ENCODE data around the gene NTM.

NTM gene

DNA sequence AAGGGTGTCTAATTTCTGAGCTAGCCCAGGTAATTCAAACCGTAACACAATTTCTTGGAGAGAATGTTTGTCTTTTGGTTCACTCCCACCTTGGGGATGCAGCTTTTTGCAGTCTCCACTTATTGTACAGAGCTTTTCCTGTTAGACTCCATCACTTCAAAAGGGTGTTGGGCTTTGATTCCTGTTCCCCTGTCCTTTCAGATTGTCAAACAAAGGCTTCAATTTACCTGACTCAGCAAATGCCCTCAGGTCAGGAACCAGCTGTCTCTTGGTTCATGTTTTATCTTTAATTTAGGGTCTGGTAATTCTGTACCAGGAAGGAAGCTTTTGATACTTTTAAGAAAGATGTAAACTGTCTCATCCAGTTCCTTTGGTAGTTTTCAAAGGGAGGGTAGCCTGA is 880.6 kb downstream of the NTM start:
- no peak for DNase-seq

GRCh38 chr11:132253469-132254264 is 883.3 kb downstream of the NTM start:
- DNase-seq, result no peak

DNA sequence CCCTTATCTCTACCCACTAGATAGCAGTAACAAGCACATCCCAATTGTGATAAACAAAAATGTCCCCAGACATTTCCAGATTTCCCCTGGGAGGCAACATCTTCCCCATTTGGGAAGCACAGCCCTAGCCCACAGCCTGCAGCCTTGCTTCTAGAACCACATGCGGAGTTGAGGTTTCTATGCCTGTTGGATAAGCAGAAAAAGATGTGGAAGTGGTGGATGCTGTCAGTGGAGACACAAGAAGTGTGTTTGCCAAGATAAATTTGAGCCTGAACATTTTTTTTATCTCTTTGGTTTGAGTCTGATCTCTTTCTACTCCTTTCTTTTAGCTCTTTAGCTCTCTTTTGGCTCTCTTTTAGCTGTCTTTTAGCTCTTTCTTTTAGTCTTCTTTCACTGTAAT is 884.5 kb downstream of the NTM start:
- no peak for DNase-seq

GRCh38 chr11:132256528-132257279 is 886.3 kb downstream of the NTM start:
- peak; percentile 26 for DNase-seq

DNA sequence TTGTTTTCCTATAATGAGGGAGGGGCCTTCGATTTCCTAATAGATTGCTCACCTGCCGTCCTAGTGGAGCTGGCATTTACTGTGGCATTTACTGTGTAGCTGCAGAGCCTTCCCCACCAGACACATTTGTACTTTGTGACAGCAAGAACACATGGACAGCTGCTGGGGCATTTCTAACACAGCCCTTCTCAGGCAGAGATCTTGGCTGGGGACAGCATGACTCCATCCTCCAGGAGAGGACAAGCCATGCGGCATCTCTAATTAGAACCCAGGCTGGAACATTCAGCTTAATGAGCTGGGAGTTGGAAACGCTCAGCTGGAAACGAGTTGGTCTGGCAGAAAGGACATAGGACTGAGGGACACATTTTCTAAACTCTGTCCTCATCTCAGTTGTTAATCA is 887.5 kb downstream of the NTM start:
- peak; percentile 14 for DNase-seq

DNA sequence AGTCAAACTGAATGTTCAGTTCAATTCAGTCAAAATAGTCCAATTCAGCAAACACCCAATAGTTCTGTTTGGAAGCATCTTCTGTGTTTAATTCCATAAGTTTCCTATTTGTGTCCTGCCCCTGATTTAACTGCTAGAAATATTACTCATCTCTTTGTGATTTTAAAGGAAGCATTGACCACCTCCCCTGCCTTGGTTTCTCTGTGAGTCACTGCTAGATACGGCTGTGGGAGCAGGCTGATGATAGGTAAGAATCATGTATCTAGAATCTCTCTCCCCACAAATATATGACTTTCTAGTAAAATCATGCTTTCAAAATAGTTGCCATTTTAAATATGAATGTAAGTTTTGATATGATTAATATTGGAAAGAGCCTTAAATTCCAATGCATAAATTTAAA is 888.5 kb downstream of the NTM start:
- no peak for DNase-seq

GRCh38 chr11:132260636-132261035 is 890.2 kb downstream of the NTM start:
- DNase-seq, result peak; percentile 19

DNA sequence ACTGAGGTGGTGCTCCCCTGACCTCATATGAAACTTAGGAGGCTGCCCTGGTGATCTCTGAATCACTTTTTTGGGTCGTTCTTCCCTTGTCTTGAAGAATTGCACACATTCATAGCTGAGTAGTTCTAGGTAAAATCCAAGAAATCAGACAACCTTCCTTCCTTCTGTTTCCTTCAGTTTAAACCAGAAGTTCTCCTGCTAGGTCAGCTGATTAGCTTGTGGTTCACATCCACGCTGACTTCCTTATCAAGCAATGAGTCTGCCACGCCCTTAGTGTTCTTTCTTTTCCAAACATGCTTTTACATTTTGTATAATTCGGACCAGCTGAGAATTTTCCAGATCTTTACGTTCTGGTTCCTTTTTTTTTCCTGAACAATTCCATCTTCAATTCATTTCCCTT is 892.8 kb downstream of the NTM start:
- DNase-seq, result no peak

DNA sequence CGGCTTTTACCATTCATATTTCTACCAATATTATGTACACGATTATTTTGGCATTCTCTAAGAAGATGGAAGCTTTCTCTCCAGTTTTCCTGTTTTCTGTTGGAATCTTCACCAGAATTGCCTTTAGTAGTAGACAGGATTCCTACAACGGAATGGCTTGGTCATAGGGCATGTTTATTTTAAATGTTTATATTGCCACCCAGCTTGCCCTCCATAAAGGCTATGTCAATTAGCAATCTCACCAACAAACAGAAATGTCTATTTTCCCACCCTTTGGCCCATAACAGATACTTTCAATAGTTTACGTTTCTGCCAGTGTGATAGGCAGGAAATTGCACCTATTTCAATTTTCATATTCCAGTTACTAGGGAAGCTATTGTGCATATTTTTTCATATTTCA is 893.5 kb downstream of the NTM start:
- no peak for DNase-seq

GRCh38 chr11:132264616-132265015 is 894.2 kb downstream of the NTM start:
- no peak for DNase-seq

- DNase-seq, result no peak
Measured at GRCh38 chr11:132278801-132279574, 908.6 kb downstream of the NTM start.

GRCh38 chr11:132284048-132284447 is 913.6 kb downstream of the NTM start:
- DNase-seq, result no peak

DNA sequence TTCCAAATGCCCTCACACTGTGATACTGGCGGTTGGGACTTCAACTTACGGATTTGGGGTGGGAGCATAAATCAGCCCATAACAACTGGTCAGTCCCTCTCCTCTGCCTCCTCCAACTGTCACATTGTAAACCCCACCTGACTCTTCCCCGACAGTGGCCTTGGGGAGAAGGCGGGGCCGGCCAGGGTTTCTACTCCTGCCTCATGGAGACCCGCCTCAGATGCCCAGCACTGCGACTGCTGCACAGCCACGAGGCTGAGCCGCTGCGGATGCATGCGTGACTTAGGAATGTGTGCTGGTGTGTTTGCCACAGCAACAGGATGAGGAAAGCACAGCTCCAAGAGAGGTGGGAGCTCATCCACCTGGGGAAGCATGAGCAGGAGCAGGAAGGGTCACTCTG is 914.2 kb downstream of the NTM start:
- DNase-seq, result no peak

- no peak for DNase-seq
Measured at GRCh38 chr11:132285631-132286030, 915.2 kb downstream of the NTM start.

DNA sequence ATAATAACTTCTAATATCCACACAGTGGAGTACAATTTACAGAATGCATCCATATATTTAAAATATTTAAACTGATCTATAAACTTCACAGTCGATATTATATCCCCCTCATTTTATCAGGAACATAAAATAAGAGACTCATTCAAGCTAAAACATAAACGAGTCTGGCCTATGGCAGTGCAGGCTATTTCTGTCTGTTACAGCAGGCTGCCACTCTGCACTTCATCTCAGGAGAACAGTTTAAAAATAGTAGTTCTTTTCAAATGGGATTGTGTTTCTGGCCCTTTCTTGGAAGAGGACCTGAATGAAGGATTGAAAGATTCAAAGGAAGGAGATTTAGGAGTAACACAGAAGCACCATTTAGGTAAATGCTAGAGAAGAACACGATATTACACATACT is 915.7 kb downstream of the NTM start:
- DNase-seq, result no peak

DNA sequence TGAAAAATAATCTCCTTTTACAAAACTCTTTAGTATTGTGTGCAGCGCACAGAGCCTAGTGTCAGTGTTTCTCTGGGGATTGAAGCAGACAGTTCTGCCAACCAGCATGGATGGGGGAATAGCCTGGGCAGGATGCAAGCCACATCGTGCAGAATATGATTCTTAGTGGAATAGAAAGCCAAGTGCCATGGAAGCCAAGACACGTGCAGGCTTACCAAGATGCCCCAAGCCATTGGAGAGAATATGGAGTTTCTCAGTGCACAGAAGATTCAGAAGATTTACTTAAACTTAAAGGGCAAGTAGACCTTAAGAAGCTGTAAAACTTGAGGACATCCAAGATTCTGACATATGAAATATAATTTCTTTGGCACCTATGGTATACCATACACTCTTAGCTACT is 917.6 kb downstream of the NTM start:
- no peak for DNase-seq

GRCh38 chr11:132289590-132290256 is 919.3 kb downstream of the NTM start:
- no peak for DNase-seq

GRCh38 chr11:132293586-132293985 is 923.2 kb downstream of the NTM start:
- no peak for DNase-seq

- DNase-seq, result no peak
Measured at GRCh38 chr11:132296946-132297610, 926.7 kb downstream of the NTM start.

GRCh38 chr11:132298357-132298756 is 927.9 kb downstream of the NTM start:
- DNase-seq, result no peak

DNA sequence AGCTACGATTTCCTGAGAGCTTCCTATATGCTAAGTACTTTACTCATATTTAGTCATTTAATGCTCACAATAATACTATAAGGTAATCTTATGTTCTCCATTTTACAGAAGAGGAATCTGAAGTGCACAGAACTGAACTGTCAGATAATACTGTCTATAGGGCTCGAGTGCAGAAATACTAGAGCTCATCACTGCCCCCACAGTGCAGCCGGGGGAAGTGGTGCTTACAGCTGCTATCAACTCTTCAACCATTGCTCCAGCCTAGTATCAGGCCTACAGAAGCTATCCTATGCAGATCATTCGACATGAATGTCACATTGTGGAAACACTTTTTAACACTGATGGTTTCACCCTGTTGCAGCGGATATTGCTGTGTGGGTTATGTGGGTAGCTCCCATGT is 929.9 kb downstream of the NTM start:
- no peak for DNase-seq

- DNase-seq, result no peak
Measured at GRCh38 chr11:132301465-132301864, 931.0 kb downstream of the NTM start.

DNA sequence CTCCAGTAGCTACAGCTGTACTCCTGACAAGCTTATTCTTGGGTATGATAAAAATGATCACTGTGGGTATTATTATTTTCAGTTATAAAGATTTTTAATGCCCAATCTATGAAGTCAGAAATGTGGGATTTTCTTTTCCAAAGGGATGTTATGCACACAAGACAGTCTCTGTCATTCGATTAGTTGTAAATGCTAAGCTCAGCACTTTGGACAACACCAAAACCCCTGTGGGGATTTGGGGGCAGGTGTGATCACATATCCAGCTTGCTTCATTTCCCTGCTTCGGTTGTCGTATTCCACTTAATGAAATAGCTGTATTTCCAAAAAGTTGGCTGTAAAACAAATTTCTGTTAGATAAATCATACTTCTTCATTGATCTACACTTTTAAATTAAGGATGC is 931.5 kb downstream of the NTM start:
- no peak for DNase-seq
